GM10248 (cell line): ENCODE measurements around the gene AQP12B.

Experiments used
- CTCF ChIA-PET: fragments of 300-600 bp; sonication (Branson Sonifier 250); formaldehyde crosslinking; extraction: SDS; loops from one replicate; lab custom pipeline; 2021; ENCODE audit warnings: antibody characterized with exemption; lab: Yijun Ruan, JAX
- POLR2A ChIA-PET: fragments of 350-650 bp; sonication (Branson Sonifier 250); formaldehyde crosslinking; extraction: SDS; loops from one replicate; lab custom pipeline; 2020; ENCODE audit warnings: antibody characterized with exemption; lab: Yijun Ruan, JAX
- DNase-seq: peaks from one replicate; pipeline ENCODE4 v3.0.0; 2012; ENCODE audit errors: extremely low spot score
- CTCF ChIP-seq: IDR thresholded peaks from 2 replicates; pipeline ENCODE4 v1.5.1; 2012; ENCODE audit warnings: mild to moderate bottlenecking, low read depth; ENCODE audit errors: extremely low read depth, missing control alignments, control extremely low read depth

The AQP12B gene

DNA sequence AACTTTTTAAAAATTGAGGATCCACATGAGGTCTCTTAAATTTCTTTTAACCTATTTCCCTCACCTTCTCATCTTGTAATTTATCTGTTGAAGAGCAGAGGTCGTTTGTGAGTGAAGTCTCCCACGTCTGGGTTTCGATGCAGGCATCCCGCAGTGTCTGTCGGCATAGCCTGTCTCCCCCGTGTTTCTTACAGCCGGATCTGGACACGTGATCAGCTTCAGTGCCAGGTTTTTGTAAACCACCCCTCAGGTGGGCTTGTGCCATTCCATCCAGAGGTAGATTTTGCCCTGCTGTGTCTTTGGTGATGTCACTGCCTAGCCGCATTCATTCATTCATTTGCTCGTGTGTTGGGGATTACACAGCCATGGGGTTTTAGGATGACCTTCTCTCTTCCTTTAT is 25.1 kb upstream of the AQP12B start:
- DNase-seq = no peak
- ChIA-PET CTCF (no interaction called here), POLR2A (no interaction called here)
- no peak for TF ChIP-seq CTCF

DNA sequence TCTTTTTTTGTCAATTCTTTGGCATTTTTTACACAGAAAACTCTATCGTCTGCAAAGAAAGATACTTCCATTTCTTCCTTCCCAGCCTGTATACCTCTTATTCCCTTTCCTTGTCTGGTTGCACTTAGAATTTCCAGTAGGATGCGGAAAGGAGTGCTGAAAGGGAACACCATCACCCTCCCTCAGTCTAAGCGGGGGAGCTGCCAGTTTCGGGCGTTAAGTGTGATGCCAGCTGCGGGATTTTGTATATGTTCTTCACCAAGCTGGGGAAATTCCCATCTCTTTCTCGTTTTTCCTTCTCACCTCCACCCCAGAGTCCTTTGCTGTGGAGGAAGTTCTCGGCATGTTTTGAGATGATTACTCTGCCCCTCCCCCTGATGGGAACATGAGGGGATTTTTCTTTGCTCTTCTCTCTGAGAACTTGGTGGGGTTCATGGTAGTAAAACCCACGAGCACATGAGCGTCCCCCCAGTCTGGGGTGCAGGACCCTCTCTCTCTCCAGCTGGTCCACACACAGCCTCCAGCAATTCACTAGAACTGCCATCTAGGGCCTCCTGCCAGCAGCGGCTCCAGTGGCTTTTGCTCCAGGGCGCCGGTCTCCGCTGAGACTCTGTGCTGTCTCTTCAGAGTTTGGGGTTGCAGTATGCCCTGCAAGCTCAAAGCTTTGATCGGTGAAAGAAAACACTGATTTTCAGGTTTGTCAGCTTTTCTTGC is 24.5 kb upstream of the AQP12B start:
- CTCF ChIA-PET = no interaction called here
- POLR2A ChIA-PET = no interaction called here
- DNase-seq = no peak
- no peak for TF ChIP-seq CTCF

GRCh38 chr2:240705204-240705791 is 22.6 kb upstream of the AQP12B start:
- no peak for TF ChIP-seq CTCF
- ChIA-PET CTCF (interaction anchor here (1.2 to 1.3 kb wide), 2 partner anchors 19 to 191 kb away, joined by 3 to 4 read pairs; no protein-coding TSS in a partner anchor), POLR2A (no interaction called here)
- no peak for DNase-seq

DNA sequence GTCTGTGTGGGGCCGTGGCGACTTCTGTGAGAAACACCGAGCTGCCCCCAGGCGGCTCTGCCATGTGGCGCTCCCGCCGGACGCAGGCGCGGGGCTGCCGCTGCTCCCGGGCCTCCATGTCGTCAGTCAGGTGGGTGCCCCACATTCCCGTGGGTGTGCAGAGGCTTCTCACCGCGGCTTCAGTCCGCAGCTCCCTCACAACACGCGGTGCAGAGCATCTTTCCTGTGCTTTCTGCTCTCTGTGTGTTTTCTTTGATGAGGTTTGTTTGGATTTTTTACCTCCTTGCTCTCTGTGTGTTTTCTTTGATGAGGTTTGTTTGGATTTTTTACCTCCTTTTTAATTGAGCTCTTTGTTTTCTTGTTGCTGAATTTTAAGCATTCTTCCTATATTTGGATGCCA is 22.0 kb upstream of the AQP12B start:
- DNase-seq = no peak
- no peak for TF ChIP-seq CTCF
- CTCF ChIA-PET = interaction anchor here (1.2 to 1.3 kb wide), 2 partner anchors 19 to 190 kb away, joined by 3 to 4 read pairs; no protein-coding TSS in a partner anchor
- POLR2A ChIA-PET = no interaction called here

GRCh38 chr2:240703417-240704341 is 21.0 kb upstream of the AQP12B start:
- DNase-seq = no peak
- POLR2A ChIA-PET = no interaction called here
- TF ChIP-seq CTCF = no peak
- CTCF ChIA-PET = interaction anchor here (1.2 to 1.6 kb wide), 2 partner anchors 20 to 190 kb away, joined by 3 to 8 read pairs; no protein-coding TSS in a partner anchor

GRCh38 chr2:240702640-240703011 is 19.9 kb upstream of the AQP12B start:
- DNase-seq = no peak
- ChIA-PET POLR2A (no interaction called here), CTCF (interaction anchor here (1.0 to 1.6 kb wide), 2 partner anchors 188 to 189 kb away, joined by 3 to 8 read pairs; no protein-coding TSS in a partner anchor)
- TF ChIP-seq CTCF = no peak
